Gastrocnemius medialis (tissue), 4 donors: ENCODE results near the gene TRABD2A.

Experiments
- CTCF ChIP-seq, 5 experiments: fragments of 450-650 bp in 3 of 5; fragments of 200-600 bp in 2 of 5; sonication (generic) in 2 of 5; IDR thresholded peaks in 4 of 5; conservative IDR thresholded peaks in 1 of 5; 1 replicate in 4 of 5; 2 replicates in 1 of 5; pipeline ENCODE4 v1.5.1; 2016 to 2019; ENCODE audit warnings: antibody characterized with exemption in 5 of 5, mild to moderate bottlenecking in 3 of 5, moderate library complexity in 3 of 5
- POLR2A ChIP-seq, 2 donors: fragments of 450-650 bp; IDR thresholded peaks; one replicate each; pipeline ENCODE4 v1.6.1; 2017; ENCODE audit warnings: antibody characterized with exemption in 2 of 2, mild to moderate bottlenecking in 2 of 2, moderate library complexity in 2 of 2

- TF ChIP-seq CTCF (IDR thresholded peaks at IDR 0.05 in 4 of 5, conservative IDR thresholded peaks at IDR 0.05 in 1 of 5): no peak
- TF ChIP-seq POLR2A (IDR thresholded peaks at IDR 0.05): no peak
Measured at GRCh38 chr2:84858123-84858522, 22.8 kb downstream of the TRABD2A start.
